LHCN-M2 (cell line): Measurements from ENCODE around the gene CLEC9A. TPM values are rescaled to one million over a fixed set of nuclear protein-coding genes. Genes with fewer than 3 reads are reported as not detected.
A peak's percentile ranks its signal among the peaks of the same experiment; 100 is the strongest.

Experiments
- DNase-seq: peaks from one replicate; pipeline ENCODE4 v3.0.0-alpha.2; 2012; ENCODE audit warnings: low read depth
- total RNA-seq: library from RNA; depleted of rRNA; stranded (reverse); fragments of >200 nt; gene quantifications from 2 replicates; pipeline ENCODE4 v1.2.3, GENCODE V29; 2014

The CLEC9A gene
- total RNA-seq, 1 experiment from 2014 or later: not detected

DNA sequence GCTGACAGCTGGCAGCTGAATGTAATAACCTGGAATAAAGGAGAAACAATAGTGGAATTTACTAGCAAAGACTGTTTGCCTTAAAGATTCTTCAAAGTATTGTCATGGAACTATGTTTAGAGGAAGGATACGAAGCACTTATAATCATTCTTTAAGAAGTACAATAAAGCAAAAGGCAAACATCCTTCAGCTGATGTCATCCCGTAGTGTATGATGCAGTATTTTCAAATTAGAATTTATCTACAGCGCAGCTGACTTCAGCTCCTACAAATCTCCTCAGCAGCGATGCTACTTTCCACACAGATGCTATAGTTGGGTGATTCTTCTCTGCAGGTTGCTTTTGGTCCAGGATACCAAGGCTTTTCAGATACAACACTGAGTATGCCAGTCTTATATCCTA, 36.8 kb downstream of the CLEC9A start:
- no peak for DNase-seq

DNA sequence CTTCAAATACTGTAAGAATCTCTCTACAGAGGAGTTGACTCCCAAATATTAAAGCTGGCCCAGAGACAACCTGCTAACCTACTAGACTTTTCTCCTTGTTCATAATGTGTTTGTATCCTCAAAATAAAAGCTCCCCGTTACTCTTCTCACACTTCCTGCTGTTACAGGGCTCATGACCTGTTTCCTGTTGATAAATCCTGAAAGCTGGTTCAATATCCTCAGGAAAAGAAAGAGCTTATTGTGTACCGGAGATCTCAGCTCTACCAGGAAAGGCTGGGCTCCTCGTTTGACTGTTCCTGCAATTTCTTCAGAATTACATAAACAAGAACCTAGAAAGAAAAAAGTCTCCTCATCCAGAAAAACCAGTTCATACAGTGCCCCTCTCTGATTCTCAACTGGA, 37.5 kb downstream of the CLEC9A start:
- DNase-seq: no peak

GRCh38 chr12:10068644-10069043, 38.2 kb downstream of the CLEC9A start:
- no peak for DNase-seq

DNA sequence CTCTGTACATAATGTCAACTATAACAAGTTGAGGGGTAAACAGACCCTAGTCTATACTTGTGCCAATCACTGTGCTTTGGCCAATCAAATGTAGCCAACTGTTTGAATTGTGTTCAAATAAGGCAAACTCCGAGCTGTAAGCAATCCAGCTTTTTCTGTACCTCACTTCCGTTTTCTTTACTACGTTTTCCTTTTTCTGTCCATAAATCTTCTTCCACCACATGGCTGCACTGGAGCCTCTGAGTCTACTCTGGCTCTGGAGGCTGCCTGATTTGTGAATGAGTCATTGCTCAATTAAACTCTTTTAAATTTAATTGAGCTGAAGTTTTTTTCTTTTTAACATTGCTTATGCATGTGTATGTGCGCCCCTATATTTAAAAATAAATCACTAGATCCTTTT, 38.6 kb downstream of the CLEC9A start:
- peak; percentile 8 for DNase-seq

DNA sequence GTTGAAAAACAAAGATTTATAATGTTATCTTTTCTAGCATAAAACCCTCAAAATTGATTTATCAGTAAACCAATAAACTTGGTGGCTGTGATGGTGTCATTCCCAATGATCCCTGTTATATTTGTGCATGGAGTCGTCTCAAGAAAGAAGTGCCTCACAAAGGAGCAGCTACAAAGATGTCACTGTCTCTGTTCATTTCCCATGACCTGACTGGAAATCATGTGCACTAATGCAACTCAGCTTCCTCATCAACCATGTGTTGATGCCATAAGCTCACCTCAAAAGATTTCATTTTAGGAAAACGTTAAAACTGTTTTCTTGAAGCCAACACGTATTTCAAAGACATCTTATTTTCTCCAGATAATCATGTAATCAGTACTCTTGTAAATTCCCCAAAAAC, 39.5 kb downstream of the CLEC9A start:
- no peak for DNase-seq

- DNase-seq: no peak
Observed at GRCh38 chr12:10070380-10070779, 39.9 kb downstream of the CLEC9A start.

DNA sequence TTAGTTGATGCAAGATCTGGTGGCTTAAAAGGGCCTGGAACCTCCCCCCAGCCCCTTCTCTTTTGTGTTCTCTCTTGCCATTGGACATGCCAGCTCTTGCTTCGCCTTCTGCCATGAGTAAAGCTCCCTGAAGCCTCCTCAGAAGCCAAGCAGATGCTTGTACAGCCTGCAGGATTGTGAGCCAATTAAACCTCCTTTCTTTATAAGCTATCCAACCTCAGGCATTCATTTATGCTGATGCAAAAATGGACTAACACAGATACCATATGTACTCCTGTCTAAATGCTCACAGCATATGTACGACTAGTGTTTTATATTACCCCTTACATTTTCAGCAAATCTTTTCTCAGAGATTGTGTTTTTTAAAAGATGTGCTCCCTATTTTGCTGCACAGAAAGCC, 41.6 kb downstream of the CLEC9A start:
- no peak for DNase-seq

DNA sequence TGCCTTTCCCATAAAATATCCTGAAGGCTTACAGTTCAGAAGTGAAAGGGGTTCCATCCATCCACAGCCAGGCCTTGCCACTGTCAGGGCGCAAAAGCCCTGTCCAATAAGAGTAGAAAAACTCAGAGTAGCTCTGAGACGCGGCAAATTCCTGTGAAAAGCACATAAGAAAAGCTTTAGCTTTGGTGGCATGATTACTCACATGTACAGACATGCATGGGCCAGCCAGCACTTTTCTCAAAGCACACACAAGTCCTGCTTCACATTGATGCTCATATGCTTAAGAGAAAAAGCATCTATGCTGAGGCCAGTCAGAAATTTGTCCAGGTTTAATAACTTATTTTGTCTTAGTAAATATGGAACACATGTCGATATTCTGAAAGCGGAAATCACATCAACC, 42.8 kb downstream of the CLEC9A start:
- DNase-seq: peak; percentile 1

- DNase-seq: no peak
Observed at GRCh38 chr12:10075451-10075850, 45.0 kb downstream of the CLEC9A start.

- DNase-seq: no peak
Observed at GRCh38 chr12:10082117-10082874, 51.8 kb downstream of the CLEC9A start.

DNA sequence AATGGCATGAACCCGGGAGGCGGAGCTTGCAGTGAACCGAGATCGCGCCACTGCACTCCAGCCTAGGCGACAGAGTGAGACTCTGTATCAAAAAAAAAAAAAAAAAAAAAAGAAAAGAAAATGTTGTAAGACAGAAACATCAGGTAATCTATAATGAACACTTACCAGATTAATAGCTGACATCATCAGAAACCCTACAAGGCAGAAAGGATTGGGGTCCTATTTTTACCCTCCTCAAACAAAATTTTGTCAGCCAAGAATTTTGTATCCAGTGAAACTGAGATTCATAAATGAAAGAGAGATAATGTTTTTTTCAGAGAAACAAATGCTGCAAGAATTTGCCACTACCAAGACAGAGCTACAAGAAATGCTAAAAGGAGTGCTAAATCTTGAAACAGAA, 54.3 kb downstream of the CLEC9A start:
- DNase-seq: no peak

DNA sequence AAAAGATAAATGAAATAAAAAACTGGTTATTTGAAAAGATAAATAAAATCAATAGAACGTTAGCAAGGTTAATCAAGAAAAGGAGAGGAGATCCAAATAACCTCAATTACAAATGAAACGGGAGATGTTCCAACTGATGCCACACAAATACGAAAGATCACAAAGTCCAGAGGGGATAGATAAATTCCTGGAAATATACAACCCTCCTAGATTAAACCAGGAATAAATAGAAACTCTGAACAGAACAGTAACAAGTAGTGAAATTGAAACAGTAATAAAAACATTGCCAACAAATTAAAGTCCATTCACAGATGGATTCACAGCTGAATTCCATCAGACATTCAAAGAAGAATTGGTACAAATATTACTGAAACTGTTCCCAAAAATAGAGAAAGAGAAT, 55.9 kb downstream of the CLEC9A start:
- no peak for DNase-seq

- DNase-seq: no peak
Observed at GRCh38 chr12:10088031-10088430, 57.5 kb downstream of the CLEC9A start.

- no peak for DNase-seq
Observed at GRCh38 chr12:10088955-10089900, 58.7 kb downstream of the CLEC9A start.

- no peak for DNase-seq
Observed at GRCh38 chr12:10094646-10095395, 64.3 kb downstream of the CLEC9A start.

- no peak for DNase-seq
Observed at GRCh38 chr12:10095971-10096370, 65.5 kb downstream of the CLEC9A start.

DNA sequence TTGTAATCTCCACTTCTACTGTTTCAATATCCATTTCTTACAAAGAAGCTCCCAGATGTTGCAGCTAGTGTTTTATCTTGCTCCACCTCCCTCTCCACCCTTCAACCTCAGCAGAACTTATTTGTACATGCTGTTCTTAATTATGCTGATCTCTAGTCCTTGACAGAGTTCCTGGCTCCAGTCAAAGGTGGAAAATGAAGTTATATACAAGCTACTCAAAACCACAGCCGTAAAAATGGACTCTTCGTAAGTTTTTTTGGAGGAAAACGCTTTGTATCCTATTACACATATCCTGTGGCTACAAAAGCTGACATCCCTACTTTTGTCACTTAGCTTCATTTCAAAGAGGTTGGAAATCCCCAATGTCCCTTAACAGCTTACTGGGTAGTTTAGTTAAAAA, 67.0 kb downstream of the CLEC9A start:
- DNase-seq: no peak

GRCh38 chr12:10098791-10099190, 68.3 kb downstream of the CLEC9A start, which contains the start of gene CLEC1A:
Gene CLEC1A, minus strand, starts transcription at chr12:10098985. Its CDS starts 63 bp downstream, at chr12:10098922.
- DNase-seq: no peak

- DNase-seq: no peak
Observed at GRCh38 chr12:10101042-10101579, 70.6 kb downstream of the CLEC9A start.

GRCh38 chr12:10101648-10102220, 71.3 kb downstream of the CLEC9A start:
- no peak for DNase-seq

GRCh38 chr12:10102322-10102721, 71.8 kb downstream of the CLEC9A start:
- DNase-seq: no peak
